GM23338 (cell line): Measurements from ENCODE around the gene MVB12B. TPM values are rescaled to one million over a fixed set of nuclear protein-coding genes. Genes with fewer than 3 reads are reported as not detected.

Source experiments
- ATAC-seq: fragments of 200-7000 bp; cut with Tn5 transposase; 3 replicates; pipeline ENCODE4 v1.9.1; 2020
- DNase-seq: peaks from one replicate; pipeline ENCODE4 v3.0.0-alpha.2; 2015; ENCODE audit warnings: low spot score
- H2AFZ ChIP-seq: fragments of 200-600 bp; sonication (generic); 2 replicates; pipeline ENCODE4 v1.8.0; 2016; ENCODE audit warnings: antibody characterized with exemption, mild to moderate bottlenecking, moderate library complexity
- H3F3A ChIP-seq: fragments of 200-600 bp; sonication (generic); replicated peaks from 2 replicates; pipeline ENCODE4 v1.8.0; 2017; ENCODE audit warnings: antibody characterized with exemption, mixed run types, low read depth
- H3K27ac ChIP-seq: fragments of 200-600 bp; sonication (generic); 2 replicates; pipeline ENCODE4 v1.6.1; 2016; ENCODE audit warnings: low read depth
- H3K27me3 ChIP-seq: fragments of 200-600 bp; sonication (generic); 2 replicates; pipeline ENCODE4 v1.8.0; 2016; ENCODE audit warnings: mild to moderate bottlenecking, mixed run types, moderate library complexity; ENCODE audit not compliant: insufficient read depth
- H3K36me3 ChIP-seq: fragments of 200-600 bp; sonication (generic); 2 replicates; pipeline ENCODE4 v1.8.0; 2016; ENCODE audit warnings: mild to moderate bottlenecking; ENCODE audit not compliant: insufficient read depth
- H3K4me1 ChIP-seq: fragments of 200-600 bp; sonication (generic); 2 replicates; pipeline ENCODE4 v1.8.0; 2016; ENCODE audit warnings: mild to moderate bottlenecking, moderate library complexity; ENCODE audit not compliant: insufficient read depth
- H3K4me2 ChIP-seq: fragments of 200-600 bp; sonication (generic); 2 replicates; pipeline ENCODE4 v1.7.1; 2017; ENCODE audit warnings: mixed run types
- H3K4me3 ChIP-seq: fragments of 200-600 bp; sonication (generic); 2 replicates; pipeline ENCODE4 v1.6.1; 2016; ENCODE audit warnings: mixed run types
- H3K79me2 ChIP-seq: fragments of 200-600 bp; sonication (generic); replicated peaks from 2 replicates; pipeline ENCODE4 v1.8.0; 2017; ENCODE audit warnings: mild to moderate bottlenecking; ENCODE audit not compliant: insufficient read depth
- H3K9me2 ChIP-seq: fragments of 200-600 bp; sonication (generic); 2 replicates; pipeline ENCODE4 v1.8.0; 2017; ENCODE audit not compliant: insufficient read depth
- H4K20me1 ChIP-seq: fragments of 200-600 bp; sonication (generic); replicated peaks from 2 replicates; pipeline ENCODE4 v1.8.0; 2017; ENCODE audit warnings: mild to moderate bottlenecking; ENCODE audit not compliant: insufficient read depth
- H3K27ac Mint-ChIP-seq: 2 replicates; pipeline ENCODE4 v1.8.0; 2020; ENCODE audit warnings: inconsistent platforms, mild to moderate bottlenecking, moderate library complexity, mixed read lengths
- H3K27me3 Mint-ChIP-seq: 3 replicates; pipeline ENCODE4 v1.8.0; 2022; ENCODE audit warnings: low read depth, mild to moderate bottlenecking, moderate library complexity, mixed read lengths, inconsistent platforms; ENCODE audit not compliant: insufficient read depth, poor library complexity
- H3K36me3 Mint-ChIP-seq: 3 replicates; pipeline ENCODE4 v1.8.0; 2021; ENCODE audit warnings: low read depth, mild to moderate bottlenecking, inconsistent platforms, moderate library complexity, mixed read lengths
- H3K4me1 Mint-ChIP-seq: 3 replicates; pipeline ENCODE4 v1.8.0; 2020; ENCODE audit warnings: mild to moderate bottlenecking, inconsistent platforms, mixed read lengths
- H3K4me3 Mint-ChIP-seq: 3 replicates; pipeline ENCODE4 v1.8.0; 2021; ENCODE audit warnings: moderate library complexity, mild to moderate bottlenecking, inconsistent platforms, mixed read lengths
- H3K9me3 Mint-ChIP-seq: 3 replicates; pipeline ENCODE4 v1.8.0; 2020; ENCODE audit warnings: moderate library complexity, mild to moderate bottlenecking, inconsistent platforms, mixed read lengths
- CREB1 ChIP-seq: fragments of 250-450 bp; sonication (Bioruptor Pico); IDR thresholded peaks from 2 replicates; pipeline ENCODE4 v1.5.0; 2020; ENCODE audit warnings: low read depth, mild to moderate bottlenecking, moderate library complexity
- CTCF ChIP-seq, 2 experiments: fragments of 200-600 bp in 1 of 2; sonication (generic) in 1 of 2; conservative IDR thresholded peaks; 2 replicates each; pipeline versions ENCODE4 v1.5.1 to v1.6.1; 2016 to 2017; ENCODE audit warnings: antibody characterized with exemption in 2 of 2, low read depth in 2 of 2, mild to moderate bottlenecking in 2 of 2, moderate library complexity in 1 of 2
- ETS1 ChIP-seq: IDR thresholded peaks from 2 replicates; pipeline ENCODE4 v1.6.1; 2016; ENCODE audit warnings: antibody characterized with exemption
- EZH2 ChIP-seq: fragments of 200-600 bp; sonication (generic); IDR thresholded peaks from one replicate; pipeline ENCODE4 v1.8.0; 2017; ENCODE audit warnings: antibody characterized with exemption, mild to moderate bottlenecking, low read depth; ENCODE audit not compliant: unreplicated experiment
- EZH2phosphoT487 ChIP-seq: fragments of 200-600 bp; sonication (generic); IDR thresholded peaks from one replicate; pipeline ENCODE4 v1.8.1; 2018; ENCODE audit warnings: antibody characterized with exemption; ENCODE audit not compliant: unreplicated experiment
- JUNB ChIP-seq: IDR thresholded peaks from one replicate; pipeline ENCODE4 v1.6.1; 2016; ENCODE audit warnings: antibody characterized with exemption; ENCODE audit not compliant: unreplicated experiment
- NANOG ChIP-seq: IDR thresholded peaks from 2 replicates; pipeline ENCODE4 v1.6.1; 2016; ENCODE audit warnings: antibody characterized with exemption, borderline replicate concordance
- POLR2AphosphoS5 ChIP-seq: IDR thresholded peaks from 2 replicates; pipeline ENCODE4 v1.6.1; 2016; ENCODE audit warnings: antibody characterized with exemption, low read depth
- STAT1 ChIP-seq: IDR thresholded peaks from one replicate; pipeline ENCODE4 v1.6.1; 2016; ENCODE audit warnings: antibody characterized with exemption; ENCODE audit not compliant: unreplicated experiment
- ZNF114 ChIP-seq: fragments of 250-450 bp; sonication (Bioruptor Pico); IDR thresholded peaks from 2 replicates; pipeline ENCODE4 v1.5.0; 2020; ENCODE audit warnings: mild to moderate bottlenecking, moderate library complexity
- ZNF331 ChIP-seq: fragments of 250-450 bp; sonication (Bioruptor Pico); IDR thresholded peaks from 2 replicates; pipeline ENCODE4 v1.5.0; 2020; ENCODE audit warnings: low read depth, mild to moderate bottlenecking, moderate library complexity
- ZNF462 ChIP-seq: fragments of 250-450 bp; sonication (Bioruptor Pico); IDR thresholded peaks from 2 replicates; pipeline ENCODE4 v1.5.0; 2020; ENCODE audit warnings: mild to moderate bottlenecking, moderate library complexity
- polyA plus RNA-seq: library from polyadenylated mRNA; unstranded; fragments of >200 nt; fragmentation: Nextera tagmentation; extraction: Ambion mirVana; gene quantifications from 2 replicates; pipeline ENCODE4 v1.2.1, GENCODE V29; 2016
- total RNA-seq: library from RNA; depleted of rRNA; stranded (reverse); fragments of >200 nt; shearing (Covaris generic); gene quantifications from 2 replicates; pipeline ENCODE4 v1.2.3, GENCODE V29; 2014
- TF ChIP-seq, protein P1 (sequence below): IDR thresholded peaks from one replicate; pipeline ENCODE4 v1.6.1; 2018; ENCODE audit warnings: antibody characterized with exemption; ENCODE audit not compliant: unreplicated experiment

The MVB12B gene
- total and polyA plus RNA-seq, 2 experiments from 2014 or later = 1.9 to 6.6 TPM

- no peaks in the 10 kb centered on the region for H3K36me3 ChIP-seq
- H3K27ac ChIP-seq = no peak overlapping the region
- H3K9me2 ChIP-seq = no peaks in the 10 kb centered on the region
- H2AFZ ChIP-seq = no peak overlapping the region
- H3K4me3 Mint-ChIP-seq = no peak overlapping the region
- H4K20me1 ChIP-seq = no peaks in the 10 kb centered on the region
- DNase-seq (no peak), ATAC-seq (no peak)
- no peak overlapping the region for H3K4me2 ChIP-seq
- H3K27me3 ChIP-seq = peaks cover 15% of the 10 kb centered on the region
- H3F3A ChIP-seq = peaks cover 3% of the 10 kb centered on the region; the same call in 1 of the 2 replicates
- H3K4me3 ChIP-seq = no peak overlapping the region
- peaks cover 7% of the 10 kb centered on the region; the same call in 1 of the 2 replicates for H3K4me1 ChIP-seq
- H3K9me3 Mint-ChIP-seq = peaks cover 6% of the 10 kb centered on the region; the same call in 1 of the 3 replicates
- H3K27ac Mint-ChIP-seq = no peak overlapping the region
- TF ChIP-seq STAT1 (no peak), POLR2AphosphoS5 (no peak), ZNF462 (no peak), ETS1 (no peak), ZNF331 (CRISPR knock-in tag) (no peak), EZH2phosphoT487 (no peak), JUNB (no peak), CREB1 (CRISPR knock-in tag) (no peak), ZNF114 (CRISPR knock-in tag) (no peak), CTCF (conservative IDR thresholded peaks at IDR 0.05; ENCODE audit: low read depth in 2 of 2) (no peak), EZH2 (no peak), NANOG (no peak)
- TF ChIP-seq, protein P1, sequence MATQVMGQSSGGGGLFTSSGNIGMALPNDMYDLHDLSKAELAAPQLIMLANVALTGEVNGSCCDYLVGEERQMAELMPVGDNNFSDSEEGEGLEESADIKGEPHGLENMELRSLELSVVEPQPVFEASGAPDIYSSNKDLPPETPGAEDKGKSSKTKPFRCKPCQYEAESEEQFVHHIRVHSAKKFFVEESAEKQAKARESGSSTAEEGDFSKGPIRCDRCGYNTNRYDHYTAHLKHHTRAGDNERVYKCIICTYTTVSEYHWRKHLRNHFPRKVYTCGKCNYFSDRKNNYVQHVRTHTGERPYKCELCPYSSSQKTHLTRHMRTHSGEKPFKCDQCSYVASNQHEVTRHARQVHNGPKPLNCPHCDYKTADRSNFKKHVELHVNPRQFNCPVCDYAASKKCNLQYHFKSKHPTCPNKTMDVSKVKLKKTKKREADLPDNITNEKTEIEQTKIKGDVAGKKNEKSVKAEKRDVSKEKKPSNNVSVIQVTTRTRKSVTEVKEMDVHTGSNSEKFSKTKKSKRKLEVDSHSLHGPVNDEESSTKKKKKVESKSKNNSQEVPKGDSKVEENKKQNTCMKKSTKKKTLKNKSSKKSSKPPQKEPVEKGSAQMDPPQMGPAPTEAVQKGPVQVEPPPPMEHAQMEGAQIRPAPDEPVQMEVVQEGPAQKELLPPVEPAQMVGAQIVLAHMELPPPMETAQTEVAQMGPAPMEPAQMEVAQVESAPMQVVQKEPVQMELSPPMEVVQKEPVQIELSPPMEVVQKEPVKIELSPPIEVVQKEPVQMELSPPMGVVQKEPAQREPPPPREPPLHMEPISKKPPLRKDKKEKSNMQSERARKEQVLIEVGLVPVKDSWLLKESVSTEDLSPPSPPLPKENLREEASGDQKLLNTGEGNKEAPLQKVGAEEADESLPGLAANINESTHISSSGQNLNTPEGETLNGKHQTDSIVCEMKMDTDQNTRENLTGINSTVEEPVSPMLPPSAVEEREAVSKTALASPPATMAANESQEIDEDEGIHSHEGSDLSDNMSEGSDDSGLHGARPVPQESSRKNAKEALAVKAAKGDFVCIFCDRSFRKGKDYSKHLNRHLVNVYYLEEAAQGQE = no peak
- H3K36me3 Mint-ChIP-seq = no peaks in the 10 kb centered on the region
- H3K27me3 Mint-ChIP-seq = peaks cover 6% of the 10 kb centered on the region
- H3K79me2 ChIP-seq = no peaks in the 10 kb centered on the region; the same call in 1 of the 2 replicates
- peaks cover 24% of the 10 kb centered on the region for H3K4me1 Mint-ChIP-seq
Measured at GRCh38 chr9:126329476-126330275, 3.0 kb downstream of the MVB12B start.
